SK-N-SH (cell line): ENCODE data around the gene CATSPERZ. TPM values are rescaled to one million over a fixed set of nuclear protein-coding genes. Genes with fewer than 3 reads are reported as not detected.

Experiments used
- CTCF ChIA-PET: fragments of 300-600, 350-600 bp; formaldehyde crosslinking; extraction: SDS; loops from one replicate; lab custom pipeline; 2021; lab: Yijun Ruan, JAX
- POLR2A ChIA-PET: fragments of 350-600 bp; sonication (Branson Sonifier 250); formaldehyde crosslinking; extraction: SDS; loops from one replicate; lab custom pipeline; 2020; ENCODE audit warnings: antibody characterized with exemption, inconsistent platforms; lab: Yijun Ruan, JAX
- DNase-seq: peaks from one replicate; pipeline ENCODE4 v3.0.0; 2012
- H2AFZ ChIP-seq: fragments of 200-600 bp; sonication (generic); 2 replicates; pipeline ENCODE4 v1.8.1; 2016; ENCODE audit warnings: antibody characterized with exemption, mild to moderate bottlenecking, low read depth
- H3F3A ChIP-seq: fragments of 200-600 bp; sonication (generic); replicated peaks from 2 replicates; pipeline ENCODE3; 2016; ENCODE audit warnings: antibody characterized with exemption, mild to moderate bottlenecking; ENCODE audit not compliant: insufficient read depth
- H3K27ac ChIP-seq, 2 experiments: fragments of 200-500 bp in 1 of 2; fragments of 200-600 bp in 1 of 2; sonication (Bioruptor generic) in 1 of 2; sonication (generic), shearing (Covaris generic) in 1 of 2; 2 replicates each; pipeline versions ENCODE4 v1.5.1 to v1.6.1; 2014 to 2016; ENCODE audit warnings: low read depth in 2 of 2, inconsistent platforms in 1 of 2, low read length in 1 of 2, mild to moderate bottlenecking in 1 of 2, mixed read lengths in 1 of 2
- H3K27me3 ChIP-seq: fragments of 200-600 bp; sonication (generic), shearing (Covaris generic); 2 replicates; pipeline ENCODE4 v1.6.1; 2016; ENCODE audit warnings: mixed run types; ENCODE audit not compliant: insufficient read depth
- H3K36me3 ChIP-seq, 2 experiments: fragments of 200-500 bp in 1 of 2; fragments of 200-600 bp in 1 of 2; sonication (Bioruptor generic) in 1 of 2; sonication (generic) in 1 of 2; replicated peaks in 1 of 2; 2 replicates each; pipeline versions ENCODE3 to v1.5.1; 2014 to 2016; ENCODE audit warnings: low read length in 1 of 2, mild to moderate bottlenecking in 1 of 2; ENCODE audit not compliant: insufficient read depth in 2 of 2, control insufficient read depth in 1 of 2
- H3K4me1 ChIP-seq, 2 experiments: fragments of 200-500 bp in 1 of 2; fragments of 200-600 bp in 1 of 2; sonication (Bioruptor generic) in 1 of 2; sonication (generic), shearing (Covaris generic) in 1 of 2; 2 replicates each; pipeline versions ENCODE4 v1.5.1 to v1.6.1; 2014 to 2016; ENCODE audit warnings: low read depth in 1 of 2, low read length in 1 of 2, mixed run types in 1 of 2; ENCODE audit not compliant: insufficient read depth in 2 of 2, control insufficient read depth in 1 of 2
- H3K4me2 ChIP-seq: fragments of 200-600 bp; sonication (generic), shearing (Covaris generic); 2 replicates; pipeline ENCODE4 v1.6.1; 2017; ENCODE audit warnings: mixed run types
- H3K4me3 ChIP-seq, 2 experiments: fragments of 200-500 bp in 1 of 2; fragments of 200-600 bp in 1 of 2; sonication (Bioruptor generic) in 1 of 2; sonication (generic), shearing (Covaris generic) in 1 of 2; 2 replicates each; pipeline versions ENCODE4 v1.5.1 to v1.8.1; 2014 to 2016; ENCODE audit warnings: low read depth in 2 of 2, inconsistent platforms in 1 of 2, low read length in 1 of 2, mild to moderate bottlenecking in 1 of 2, mixed read lengths in 1 of 2, moderate library complexity in 1 of 2
- H3K79me2 ChIP-seq: fragments of 200-600 bp; sonication (generic); 2 replicates; pipeline ENCODE4 v1.8.1; 2017; ENCODE audit warnings: mild to moderate bottlenecking; ENCODE audit not compliant: insufficient read depth
- H3K9ac ChIP-seq: fragments of 200-600 bp; sonication (generic); 2 replicates; pipeline ENCODE4 v1.6.1; 2017; ENCODE audit warnings: mixed run types
- H3K9me2 ChIP-seq: fragments of 200-600 bp; sonication (generic); 2 replicates; pipeline ENCODE4 v1.6.1; 2017; ENCODE audit warnings: mixed run types
- H3K9me3 ChIP-seq: fragments of 200-600 bp; sonication (generic); 2 replicates; pipeline ENCODE4 v1.6.1; 2017; ENCODE audit warnings: mixed run types, mild to moderate bottlenecking, moderate library complexity
- H4K20me1 ChIP-seq: fragments of 200-600 bp; sonication (generic); 2 replicates; pipeline ENCODE4 v1.6.1; 2017; ENCODE audit warnings: mild to moderate bottlenecking, mixed run types; ENCODE audit not compliant: insufficient read depth
- EZH2phosphoT487 ChIP-seq: fragments of 200-600 bp; sonication (generic); IDR thresholded peaks from 2 replicates; pipeline ENCODE4 v1.6.1; 2017; ENCODE audit warnings: low read depth, mixed run types, mild to moderate bottlenecking, antibody characterized with exemption, moderate library complexity, borderline replicate concordance
- FOXJ3 ChIP-seq: sonication (generic); formaldehyde crosslinking; IDR thresholded peaks from 2 replicates; pipeline ENCODE4 v1.5.1; 2020; ENCODE audit warnings: mild to moderate bottlenecking, missing genetic modification reagents
- GABPA ChIP-seq: IDR thresholded peaks from 2 replicates; pipeline ENCODE4 v1.4.0; 2012; ENCODE audit warnings: low read depth, mild to moderate bottlenecking
- JUND ChIP-seq: IDR thresholded peaks from 2 replicates; pipeline ENCODE4 v1.4.0; 2012
- RXRA ChIP-seq: IDR thresholded peaks from 2 replicates; pipeline ENCODE4 v1.4.0; 2012; ENCODE audit warnings: low read depth, mild to moderate bottlenecking, borderline replicate concordance
- YY1 ChIP-seq: IDR thresholded peaks from 2 replicates; pipeline ENCODE4 v1.4.0; 2012; ENCODE audit warnings: low read depth, mild to moderate bottlenecking
- WGBS: methylation state at CpG from one replicate; pipeline ENCODE4 v1.1.6; 2017; ENCODE audit warnings: low lambda C conversion rate; 5-methylcytosine and 5-hydroxymethylcytosine counted together
- polyA plus RNA-seq, 3 experiments: library from polyadenylated mRNA; depleted of rRNA; stranded (reverse); fragments of >200 nt; gene quantifications; 2 replicates each; pipeline ENCODE4 v1.2.3, GENCODE V29; 2012
- TF ChIP-seq, protein P1 (sequence below): fragments of 200-600 bp; sonication (generic); IDR thresholded peaks from 2 replicates; pipeline ENCODE4 v1.6.1; 2017; ENCODE audit warnings: antibody characterized with exemption, mild to moderate bottlenecking, moderate library complexity
- TF ChIP-seq, protein P2 (sequence below): IDR thresholded peaks from 2 replicates; pipeline ENCODE4 v1.4.0; 2012; ENCODE audit warnings: low read depth, borderline replicate concordance

The CATSPERZ gene
- polyA plus RNA-seq, 1 of the 3 experiments (the other 2 are of a cell fraction) = 0.54 TPM

DNA sequence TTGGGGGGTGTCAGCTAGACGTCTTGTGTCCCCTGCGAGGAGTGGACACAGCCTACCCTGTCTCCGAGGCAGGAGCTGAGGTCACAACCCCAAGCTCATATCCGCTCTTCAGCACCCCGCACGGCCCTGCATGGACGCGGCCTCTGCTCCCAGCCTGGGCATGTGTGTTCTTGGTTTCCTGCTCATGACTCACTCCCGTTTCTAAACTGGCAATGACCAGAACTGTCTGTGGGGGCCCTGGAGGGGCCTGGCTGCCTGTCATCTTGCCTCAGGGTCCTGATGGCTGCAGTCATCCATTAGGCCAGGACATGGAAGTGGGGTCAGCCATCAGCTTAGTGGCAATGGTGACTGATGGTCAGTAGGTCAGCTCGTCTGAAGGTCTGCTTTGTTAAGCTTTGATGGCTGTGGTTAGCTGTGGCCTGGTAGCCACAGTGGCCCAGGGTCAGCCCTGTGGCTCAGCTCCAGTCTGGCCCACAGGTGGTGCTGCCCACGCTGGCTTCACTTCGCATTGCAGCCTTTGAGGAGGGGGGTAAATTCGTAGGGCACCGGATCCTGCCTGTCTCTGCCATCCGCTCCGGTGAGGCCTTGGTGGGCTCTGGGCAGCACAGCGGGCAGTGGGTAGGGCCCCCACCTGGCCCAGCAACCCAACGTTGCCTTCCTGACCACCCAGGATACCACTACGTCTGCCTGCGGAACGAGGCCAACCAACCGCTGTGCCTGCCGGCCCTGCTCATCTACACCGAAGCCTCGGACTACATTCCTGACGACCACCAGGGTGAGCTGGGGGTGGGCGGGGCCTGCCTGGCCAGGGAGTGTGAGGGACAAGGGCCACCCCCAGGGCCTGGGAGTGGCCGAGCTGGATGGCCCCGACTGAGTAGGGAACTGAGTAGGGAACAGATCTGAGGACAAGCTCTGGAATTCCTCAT, 36.9 kb upstream of the CATSPERZ start:
- Histone ChIP-seq H4K20me1 (no peaks in the 10 kb centered on the region), H3K4me1 (peaks cover 3 to 47% of the 10 kb centered on the region in 2 experiments; a peak in 3 of 4 replicates), H3K9me3 (no peaks in the 10 kb centered on the region), H3K4me3 (no peak overlapping the region), H3K4me2 (peak overlapping the region; percentile 20; the same call in 1 of the 2 replicates), H3F3A (peaks cover 5% of the 10 kb centered on the region), H3K79me2 (no peaks in the 10 kb centered on the region; the same call in none of the 2 replicates), H3K9ac (no peak overlapping the region), H3K27me3 (no peaks in the 10 kb centered on the region), H3K36me3 (peaks cover 27 to 39% of the 10 kb centered on the region in 2 experiments), H2AFZ (no peak overlapping the region), H3K9me2 (no peaks in the 10 kb centered on the region), H3K27ac (peak overlapping the region; percentile 29 to 94; a peak in 3 of 4 replicates)
- WGBS = 75% methylated on average over 28 of the region's 29 CpGs
- no peak for TF ChIP-seq YY1
- TF ChIP-seq, protein P1, sequence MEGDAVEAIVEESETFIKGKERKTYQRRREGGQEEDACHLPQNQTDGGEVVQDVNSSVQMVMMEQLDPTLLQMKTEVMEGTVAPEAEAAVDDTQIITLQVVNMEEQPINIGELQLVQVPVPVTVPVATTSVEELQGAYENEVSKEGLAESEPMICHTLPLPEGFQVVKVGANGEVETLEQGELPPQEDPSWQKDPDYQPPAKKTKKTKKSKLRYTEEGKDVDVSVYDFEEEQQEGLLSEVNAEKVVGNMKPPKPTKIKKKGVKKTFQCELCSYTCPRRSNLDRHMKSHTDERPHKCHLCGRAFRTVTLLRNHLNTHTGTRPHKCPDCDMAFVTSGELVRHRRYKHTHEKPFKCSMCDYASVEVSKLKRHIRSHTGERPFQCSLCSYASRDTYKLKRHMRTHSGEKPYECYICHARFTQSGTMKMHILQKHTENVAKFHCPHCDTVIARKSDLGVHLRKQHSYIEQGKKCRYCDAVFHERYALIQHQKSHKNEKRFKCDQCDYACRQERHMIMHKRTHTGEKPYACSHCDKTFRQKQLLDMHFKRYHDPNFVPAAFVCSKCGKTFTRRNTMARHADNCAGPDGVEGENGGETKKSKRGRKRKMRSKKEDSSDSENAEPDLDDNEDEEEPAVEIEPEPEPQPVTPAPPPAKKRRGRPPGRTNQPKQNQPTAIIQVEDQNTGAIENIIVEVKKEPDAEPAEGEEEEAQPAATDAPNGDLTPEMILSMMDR = peak; percentile 25; the same call in 1 of the 2 replicates
- peak; percentile 70 for DNase-seq
- ChIA-PET POLR2A (interaction anchor here (1.2 to 2.8 kb wide), 5 partner anchors 8 to 26 kb away, joined by 3 to 41 read pairs (median 11); partner anchors contain the start of genes FKBP2, PLCB3 and PPP1R14B), CTCF (interaction anchor here (1.1 to 5.7 kb wide), 10 partner anchors 9 to 427 kb away, joined by 3 to 119 read pairs (median 10); partner anchors contain the start of genes PLCB3 and PPP1R14B)

DNA sequence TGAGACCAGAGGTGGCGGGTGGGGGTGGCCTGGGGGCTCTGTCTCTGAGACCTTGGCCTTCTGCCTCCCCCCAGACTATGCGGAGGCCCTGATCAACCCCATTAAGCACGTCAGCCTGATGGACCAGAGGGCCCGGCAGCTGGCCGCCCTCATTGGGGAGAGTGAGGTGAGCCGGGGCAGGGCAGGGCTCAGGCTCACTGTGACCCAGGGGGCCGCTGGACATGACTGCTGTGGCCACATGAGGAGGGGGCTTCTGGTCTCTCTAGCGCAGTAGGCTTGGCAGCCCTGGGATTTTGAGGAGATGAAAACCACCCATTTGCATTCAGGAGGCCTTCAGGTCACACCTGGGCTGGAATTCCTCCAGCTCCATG, 36.2 kb upstream of the CATSPERZ start:
- TF ChIP-seq, protein P2, sequence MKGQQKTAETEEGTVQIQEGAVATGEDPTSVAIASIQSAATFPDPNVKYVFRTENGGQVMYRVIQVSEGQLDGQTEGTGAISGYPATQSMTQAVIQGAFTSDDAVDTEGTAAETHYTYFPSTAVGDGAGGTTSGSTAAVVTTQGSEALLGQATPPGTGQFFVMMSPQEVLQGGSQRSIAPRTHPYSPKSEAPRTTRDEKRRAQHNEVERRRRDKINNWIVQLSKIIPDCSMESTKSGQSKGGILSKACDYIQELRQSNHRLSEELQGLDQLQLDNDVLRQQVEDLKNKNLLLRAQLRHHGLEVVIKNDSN = no peak
- TF ChIP-seq FOXJ3 (CRISPR knock-in tag) = 0 out of 2 replicates have a peak, but pooled peaks have one; percentile 26
- no peak for TF ChIP-seq RXRA
- no peak for TF ChIP-seq GABPA
- no peak for TF ChIP-seq JUND
- no peak for TF ChIP-seq EZH2phosphoT487
- no peak overlapping the region for H3K4me3 ChIP-seq
- H3K36me3 ChIP-seq = peaks cover 27 to 32% of the 10 kb centered on the region in 2 experiments
- no peaks in the 10 kb centered on the region for H3K27me3 ChIP-seq
- ChIA-PET CTCF (interaction anchor here (0.9 to 5.7 kb wide), 13 partner anchors 10 to 495 kb away, joined by 3 to 119 read pairs (median 5); partner anchors contain the start of genes NUDT22, PLCB3, PPP1R14B and TRPT1), POLR2A (interaction anchor here (1.0 to 2.8 kb wide), 9 partner anchors 8 to 54 kb away, joined by 3 to 41 read pairs (median 5); partner anchors contain the start of genes FKBP2, NUDT22, PLCB3 and PPP1R14B)
- H3K9ac ChIP-seq = no peak overlapping the region
- H3K27ac ChIP-seq = peak overlapping the region in 1 of 2 experiments; percentile 94; a peak in 2 of 4 replicates
- DNase-seq = no peak
- 93% methylated on average over 4 of the region's 8 CpGs for WGBS
- H2AFZ ChIP-seq = no peak overlapping the region
- H3K9me2 ChIP-seq = no peaks in the 10 kb centered on the region
- H3K4me1 ChIP-seq = peaks cover 10 to 54% of the 10 kb centered on the region in 2 experiments; a peak in 3 of 4 replicates
- H3K79me2 ChIP-seq = no peaks in the 10 kb centered on the region; the same call in none of the 2 replicates
- no peak overlapping the region for H3K4me2 ChIP-seq
- H4K20me1 ChIP-seq = no peaks in the 10 kb centered on the region
- no peaks in the 10 kb centered on the region for H3K9me3 ChIP-seq
- peaks cover 11% of the 10 kb centered on the region for H3F3A ChIP-seq
